ENCODE data around the gene FAM24A. TPM values are rescaled to one million over a fixed set of nuclear protein-coding genes. Genes with fewer than 3 reads are reported as not detected.
"Not testable (repeated sequence)": the region's sequence is repeated elsewhere in the genome, so short reads cannot be mapped to it uniquely, and the experiment has no call there.

FAM24A gene
- total and polyA plus RNA-seq, 2 donors from 2014 or later: not detected

DNA sequence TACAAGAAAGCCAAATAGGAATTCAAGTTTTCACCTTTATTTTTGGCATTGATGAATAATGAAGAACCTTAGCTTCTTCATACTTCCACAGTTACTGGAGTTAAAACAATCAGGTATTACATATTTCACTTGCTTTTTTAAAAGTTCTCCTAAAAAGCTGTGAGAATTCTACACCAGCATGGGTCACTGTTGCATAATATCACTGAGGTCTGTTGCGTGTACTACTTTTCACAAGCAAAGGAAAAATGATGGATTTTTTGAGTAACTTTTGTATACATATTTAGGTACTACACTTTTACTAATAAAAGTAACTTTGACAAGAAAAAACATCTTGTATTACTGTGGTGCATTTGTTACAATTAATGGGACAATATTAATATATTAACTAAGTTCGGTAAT, 46.2 kb upstream of the FAM24A start:
- no peaks in the 10 kb centered on the region for H3K36me3 ChIP-seq (ENCODE audit: control insufficient read depth in 2 of 3, insufficient read depth in 3 of 3, low read length in 3 of 3)
- TF ChIP-seq, protein P1, sequence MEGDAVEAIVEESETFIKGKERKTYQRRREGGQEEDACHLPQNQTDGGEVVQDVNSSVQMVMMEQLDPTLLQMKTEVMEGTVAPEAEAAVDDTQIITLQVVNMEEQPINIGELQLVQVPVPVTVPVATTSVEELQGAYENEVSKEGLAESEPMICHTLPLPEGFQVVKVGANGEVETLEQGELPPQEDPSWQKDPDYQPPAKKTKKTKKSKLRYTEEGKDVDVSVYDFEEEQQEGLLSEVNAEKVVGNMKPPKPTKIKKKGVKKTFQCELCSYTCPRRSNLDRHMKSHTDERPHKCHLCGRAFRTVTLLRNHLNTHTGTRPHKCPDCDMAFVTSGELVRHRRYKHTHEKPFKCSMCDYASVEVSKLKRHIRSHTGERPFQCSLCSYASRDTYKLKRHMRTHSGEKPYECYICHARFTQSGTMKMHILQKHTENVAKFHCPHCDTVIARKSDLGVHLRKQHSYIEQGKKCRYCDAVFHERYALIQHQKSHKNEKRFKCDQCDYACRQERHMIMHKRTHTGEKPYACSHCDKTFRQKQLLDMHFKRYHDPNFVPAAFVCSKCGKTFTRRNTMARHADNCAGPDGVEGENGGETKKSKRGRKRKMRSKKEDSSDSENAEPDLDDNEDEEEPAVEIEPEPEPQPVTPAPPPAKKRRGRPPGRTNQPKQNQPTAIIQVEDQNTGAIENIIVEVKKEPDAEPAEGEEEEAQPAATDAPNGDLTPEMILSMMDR (IDR thresholded peaks at IDR 0.05; ENCODE audit: borderline replicate concordance, extremely low read depth, insufficient read depth): no peak
- H3K27me3 ChIP-seq (ENCODE audit: control insufficient read depth, insufficient read depth, low read length): no peaks in the 10 kb centered on the region
- DNase-seq: no peak
- no peak overlapping the region for H3K4me3 ChIP-seq (ENCODE audit: low read length in 3 of 3)
- FAIRE-seq: no peak
- H3K4me1 ChIP-seq (ENCODE audit: control insufficient read depth in 2 of 3, insufficient read depth in 2 of 3, low read depth in 1 of 3, low read length in 3 of 3): no peaks in the 10 kb centered on the region
- intact Hi-C loops (cut with DNase I): no loop called here
- no peak overlapping the region for H3K27ac ChIP-seq (ENCODE audit: low read depth in 2 of 2, low read length in 2 of 2)
- H3K9me3 ChIP-seq (ENCODE audit: control insufficient read depth in 2 of 3, insufficient read depth in 1 of 3, low read length in 3 of 3): no peaks in the 10 kb centered on the region
- H3K9ac ChIP-seq (ENCODE audit: low read length in 3 of 3): no peak overlapping the region

DNA sequence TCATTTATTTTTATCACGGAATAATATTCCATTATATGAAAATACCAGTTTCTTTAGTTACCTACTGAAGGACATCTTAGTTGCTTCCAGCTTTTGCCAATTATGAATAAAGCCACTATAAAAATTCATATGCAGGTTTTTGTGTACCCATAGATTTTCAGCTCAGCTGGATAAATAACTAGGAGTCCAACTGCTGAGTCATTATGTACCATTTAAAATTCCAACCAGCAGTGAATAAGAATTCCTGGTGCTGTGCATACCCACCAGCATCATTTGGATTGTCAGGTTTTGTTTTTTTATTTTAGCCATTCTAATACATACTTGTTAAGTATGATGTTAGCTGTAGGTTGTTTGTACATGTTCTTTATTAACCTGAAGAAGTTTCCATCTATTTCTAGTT, 45.5 kb upstream of the FAM24A start:
- Histone ChIP-seq H3K4me1 (ENCODE audit: control insufficient read depth in 2 of 3, insufficient read depth in 2 of 3, low read depth in 1 of 3, low read length in 3 of 3) (no peaks in the 10 kb centered on the region), H3K9me3 (ENCODE audit: control insufficient read depth in 2 of 3, insufficient read depth in 1 of 3, low read length in 3 of 3) (no peaks in the 10 kb centered on the region), H3K4me3 (ENCODE audit: low read length in 3 of 3) (no peak overlapping the region), H3K9ac (ENCODE audit: low read length in 3 of 3) (no peak overlapping the region), H3K27me3 (ENCODE audit: control insufficient read depth, insufficient read depth, low read length) (no peaks in the 10 kb centered on the region), H3K36me3 (ENCODE audit: control insufficient read depth in 2 of 3, insufficient read depth in 3 of 3, low read length in 3 of 3) (no peaks in the 10 kb centered on the region), H3K27ac (ENCODE audit: low read depth in 2 of 2, low read length in 2 of 2) (no peak overlapping the region)
- TF ChIP-seq, protein P1 (IDR thresholded peaks at IDR 0.05; ENCODE audit: borderline replicate concordance, extremely low read depth, insufficient read depth): no peak
- intact Hi-C loops (cut with DNase I): no loop called here
- FAIRE-seq (no peak), DNase-seq (no peak)

- H3K4me1 ChIP-seq (ENCODE audit: control insufficient read depth in 2 of 3, insufficient read depth in 2 of 3, low read depth in 1 of 3, low read length in 3 of 3); FAIRE-seq; H3K27me3 ChIP-seq (ENCODE audit: control insufficient read depth, insufficient read depth, low read length); DNase-seq; H3K4me3 ChIP-seq (ENCODE audit: low read length in 3 of 3); H3K36me3 ChIP-seq (ENCODE audit: control insufficient read depth in 2 of 3, insufficient read depth in 3 of 3, low read length in 3 of 3); intact Hi-C loops (cut with DNase I); H3K9me3 ChIP-seq (ENCODE audit: control insufficient read depth in 2 of 3, insufficient read depth in 1 of 3, low read length in 3 of 3); H3K9ac ChIP-seq (ENCODE audit: low read length in 3 of 3): not testable (repeated sequence)
- H3K27ac ChIP-seq (ENCODE audit: low read depth in 2 of 2, low read length in 2 of 2): peak overlapping the region in 1 of 2 donors; percentile 28
Measured at GRCh38 chr10:122866757-122867482, 43.5 kb upstream of the FAM24A start.

DNA sequence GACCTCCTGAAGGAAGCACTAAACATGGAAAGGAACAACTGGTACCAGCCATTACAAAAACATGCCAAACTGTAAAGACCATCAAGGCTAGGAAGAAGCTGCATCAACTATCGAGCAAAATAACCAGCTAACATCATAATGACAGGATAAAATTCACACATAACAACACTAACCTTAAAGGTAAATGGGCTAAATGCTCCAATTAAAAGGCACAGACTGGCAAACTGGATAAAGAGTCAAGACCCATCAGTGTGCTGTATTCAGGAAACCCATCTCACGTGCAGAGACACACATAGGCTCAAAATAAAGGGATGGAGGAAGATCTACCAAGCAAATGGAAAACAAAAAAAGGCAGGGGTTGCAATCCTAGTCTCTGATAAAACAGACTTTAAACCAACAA, 41.6 kb upstream of the FAM24A start:
- H3K9ac ChIP-seq (ENCODE audit: low read length in 3 of 3); H3K4me3 ChIP-seq (ENCODE audit: low read length in 3 of 3); FAIRE-seq; DNase-seq; H3K9me3 ChIP-seq (ENCODE audit: control insufficient read depth in 2 of 3, insufficient read depth in 1 of 3, low read length in 3 of 3); H3K4me1 ChIP-seq (ENCODE audit: control insufficient read depth in 2 of 3, insufficient read depth in 2 of 3, low read depth in 1 of 3, low read length in 3 of 3); H3K27ac ChIP-seq (ENCODE audit: low read depth in 2 of 2, low read length in 2 of 2); H3K36me3 ChIP-seq (ENCODE audit: control insufficient read depth in 2 of 3, insufficient read depth in 3 of 3, low read length in 3 of 3); intact Hi-C loops (cut with DNase I); H3K27me3 ChIP-seq (ENCODE audit: control insufficient read depth, insufficient read depth, low read length): not testable (repeated sequence)

DNA sequence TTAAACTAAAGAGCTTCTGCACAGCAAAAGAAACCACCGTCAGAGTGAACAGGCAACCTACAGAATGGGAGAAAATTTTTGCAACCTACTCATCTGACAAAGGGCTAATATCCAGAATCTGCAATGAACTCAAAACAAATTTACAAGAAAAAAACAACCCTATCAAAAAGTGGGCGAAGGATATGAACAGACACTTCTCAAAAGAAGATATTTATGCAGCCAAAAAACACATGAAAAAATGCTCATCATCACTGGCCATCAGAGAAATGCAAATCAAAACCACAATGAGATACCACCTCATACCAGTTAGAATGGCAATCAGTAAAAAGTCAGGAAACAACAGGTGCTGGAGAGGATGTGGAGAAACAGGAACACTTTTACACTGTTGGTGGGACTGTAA, 38.5 kb upstream of the FAM24A start:
- H3K27ac ChIP-seq (ENCODE audit: low read depth in 2 of 2, low read length in 2 of 2); H3K9ac ChIP-seq (ENCODE audit: low read length in 3 of 3); H3K9me3 ChIP-seq (ENCODE audit: control insufficient read depth in 2 of 3, insufficient read depth in 1 of 3, low read length in 3 of 3); H3K4me3 ChIP-seq (ENCODE audit: low read length in 3 of 3); H3K27me3 ChIP-seq (ENCODE audit: control insufficient read depth, insufficient read depth, low read length); H3K4me1 ChIP-seq (ENCODE audit: control insufficient read depth in 2 of 3, insufficient read depth in 2 of 3, low read depth in 1 of 3, low read length in 3 of 3); intact Hi-C loops (cut with DNase I); FAIRE-seq; H3K36me3 ChIP-seq (ENCODE audit: control insufficient read depth in 2 of 3, insufficient read depth in 3 of 3, low read length in 3 of 3); DNase-seq: not testable (repeated sequence)
